GM11168 (cell line): Measurements from ENCODE around the gene CCL20.

Source experiments
- in situ Hi-C: fragments of 300-500 bp; cut with MboI; formaldehyde crosslinking; loops from one replicate; pipeline ENCODE4 v1.12.0; 2022; ENCODE audit warnings: low sequenced_read_pairs; ENCODE audit not compliant: unreplicated experiment

Gene CCL20, protein sequence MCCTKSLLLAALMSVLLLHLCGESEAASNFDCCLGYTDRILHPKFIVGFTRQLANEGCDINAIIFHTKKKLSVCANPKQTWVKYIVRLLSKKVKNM

DNA sequence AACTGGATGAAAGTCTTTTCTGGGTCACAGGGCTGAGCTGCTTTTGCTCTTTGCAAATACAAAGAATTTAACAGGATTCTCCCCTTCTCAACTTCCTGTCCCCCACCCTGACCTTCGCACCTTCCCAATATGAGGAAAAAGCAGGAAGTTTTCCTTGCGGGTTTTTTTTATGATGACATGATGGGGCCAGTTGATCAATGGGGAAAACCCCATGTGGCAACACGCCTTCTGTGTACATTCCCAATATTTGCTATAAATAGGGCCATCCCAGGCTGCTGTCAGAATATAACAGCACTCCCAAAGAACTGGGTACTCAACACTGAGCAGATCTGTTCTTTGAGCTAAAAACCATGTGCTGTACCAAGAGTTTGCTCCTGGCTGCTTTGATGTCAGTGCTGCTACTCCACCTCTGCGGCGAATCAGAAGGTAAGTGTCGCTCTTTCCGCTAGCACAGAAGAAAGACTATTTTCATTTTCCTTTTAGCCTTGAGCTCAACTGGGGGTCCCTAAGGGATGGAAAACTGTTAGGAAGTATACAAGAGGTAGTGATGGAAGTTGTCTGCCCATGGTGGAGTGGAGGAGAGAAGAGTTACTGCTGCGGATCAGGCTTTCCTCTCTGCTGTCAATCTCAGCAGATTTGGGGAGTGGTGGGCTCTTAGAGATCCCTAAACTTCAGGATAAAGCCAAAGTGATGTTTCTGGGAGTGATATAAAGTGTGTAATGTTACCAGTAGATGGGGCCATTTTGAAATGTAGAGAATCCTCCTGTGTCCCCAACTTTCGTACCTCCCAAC lies at the start of gene CCL20:
CCL20 (plus strand) TSS at position 281 of the 792 bp plus-strand sequence; CDS start at position 351, 70 bp downstream.
- in situ Hi-C loops, result no loop called here

DNA sequence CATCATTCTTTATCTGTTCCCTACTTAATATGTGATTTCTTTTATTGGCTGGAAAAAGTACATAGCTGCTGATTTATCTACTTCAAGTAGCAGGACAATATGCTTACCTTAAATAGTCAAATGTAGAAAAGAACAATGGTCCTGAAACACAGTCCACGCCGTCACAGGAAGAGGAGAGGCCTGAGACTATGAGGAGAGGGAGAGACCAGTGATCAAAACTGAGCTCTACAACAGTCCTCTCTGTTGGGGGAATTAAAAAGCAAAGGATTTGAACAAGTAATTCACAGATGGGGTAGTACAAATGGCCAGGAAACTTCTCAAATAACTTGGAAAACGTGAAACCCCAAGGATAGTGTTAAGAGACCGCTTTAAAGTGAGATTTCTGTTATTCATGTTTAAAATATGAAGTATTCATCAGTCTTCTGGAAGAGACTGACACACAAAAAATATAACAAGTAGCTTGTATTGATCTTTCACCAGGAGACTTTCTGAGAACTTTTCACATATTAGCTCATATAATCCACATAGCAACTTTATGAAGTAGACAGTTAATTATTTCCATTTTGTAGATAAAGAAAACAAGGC lies 47.8 kb upstream of the CCL20 start:
- in situ Hi-C loops, result loop anchor here (25.0 kb wide), 1 partner anchor 354 kb away; no protein-coding TSS in a partner anchor

DNA sequence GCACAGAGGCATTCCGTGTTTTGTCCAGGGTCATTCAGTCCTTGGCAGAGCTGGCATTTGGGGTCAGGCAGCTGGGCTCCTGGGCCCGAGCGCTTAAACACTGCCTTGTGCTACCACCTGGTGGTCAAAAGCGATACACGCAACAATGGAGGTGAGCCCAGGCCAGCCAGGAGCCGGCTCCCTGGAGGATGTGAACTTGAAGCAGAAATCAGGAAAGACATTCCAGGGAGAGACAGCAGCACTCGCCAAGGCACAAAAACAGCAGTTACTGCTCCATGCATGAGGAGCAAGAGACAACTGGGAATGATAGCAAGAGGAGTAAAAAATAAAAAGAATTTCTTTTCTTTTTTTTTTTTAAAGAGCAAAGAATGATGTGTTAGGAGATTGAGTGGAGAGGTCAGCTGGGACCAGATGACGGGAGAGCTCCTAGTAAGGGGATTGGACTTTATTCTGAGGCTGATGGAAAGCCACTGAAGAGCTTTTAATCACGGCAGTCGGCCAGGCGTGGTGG lies 47.2 kb upstream of the CCL20 start:
- in situ Hi-C loops, result loop anchor here (25.0 kb wide), 1 partner anchor 354 kb away; no protein-coding TSS in a partner anchor

DNA sequence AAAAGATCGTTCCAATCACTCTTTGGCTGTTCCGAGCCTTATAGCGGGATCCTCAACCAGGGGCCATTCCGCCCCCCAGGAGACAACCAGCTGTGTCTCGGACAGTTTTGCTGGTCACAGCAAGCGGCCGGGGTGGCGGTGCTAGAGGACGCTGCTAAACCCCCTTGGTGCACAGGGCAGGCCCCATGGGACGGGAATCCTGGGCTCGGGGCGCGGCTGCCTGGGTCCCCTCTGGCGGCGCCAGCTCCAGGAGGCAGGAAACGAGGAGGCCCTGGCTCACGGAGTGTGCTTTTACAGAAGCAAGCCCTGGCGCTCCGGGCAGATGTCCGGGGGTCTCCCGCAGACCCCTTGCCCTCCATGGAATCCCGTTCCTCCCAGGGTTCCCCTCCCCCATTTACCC lies 45.8 kb upstream of the CCL20 start:
- in situ Hi-C loops, result loop anchor here (25.0 kb wide), 1 partner anchor 356 kb away; no protein-coding TSS in a partner anchor

DNA sequence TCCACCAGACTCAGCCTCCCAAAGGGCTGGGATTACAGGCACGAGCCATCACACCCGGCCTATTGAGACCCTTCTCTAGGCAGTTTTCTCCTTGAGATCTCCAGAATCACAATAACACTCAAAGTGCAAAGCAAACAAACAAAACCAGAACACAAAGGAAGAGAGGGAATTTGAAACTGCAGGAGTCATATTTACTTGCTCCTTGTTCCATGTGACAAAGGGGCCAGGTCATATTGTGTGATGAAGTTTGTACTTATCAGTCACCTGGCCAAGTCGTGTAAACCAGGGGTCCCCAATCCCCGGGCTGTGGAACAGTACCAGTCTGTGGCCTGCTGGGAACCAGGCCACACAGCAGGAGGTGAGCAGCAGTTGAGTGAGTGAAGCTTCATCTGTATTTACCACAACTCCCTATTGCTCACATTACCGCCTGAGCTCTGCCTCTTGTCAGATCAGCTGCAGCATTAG lies 41.4 kb upstream of the CCL20 start:
- in situ Hi-C loops, result loop anchor here (25.0 kb wide), 1 partner anchor 360 kb away; no protein-coding TSS in a partner anchor

DNA sequence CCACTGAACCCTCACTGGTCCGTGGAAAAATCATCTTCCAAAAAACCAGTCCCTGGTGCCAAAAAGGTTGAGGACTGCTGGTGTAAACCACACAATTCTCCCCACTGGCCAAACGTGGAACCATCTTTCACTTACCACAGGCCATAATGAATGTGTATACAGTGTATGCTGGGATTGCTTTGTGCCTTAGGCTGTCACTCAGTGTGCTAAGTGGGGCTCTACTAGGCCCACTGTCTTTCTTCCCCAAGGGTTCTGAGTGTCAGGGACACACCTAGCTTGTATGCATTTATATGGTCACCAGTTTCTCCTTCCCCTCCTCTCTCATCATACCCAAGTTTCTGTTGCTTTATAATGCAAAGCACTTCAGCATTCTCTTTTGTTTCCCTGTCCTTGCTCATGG lies 40.7 kb upstream of the CCL20 start:
- in situ Hi-C loops, result loop anchor here (25.0 kb wide), 1 partner anchor 361 kb away; no protein-coding TSS in a partner anchor

DNA sequence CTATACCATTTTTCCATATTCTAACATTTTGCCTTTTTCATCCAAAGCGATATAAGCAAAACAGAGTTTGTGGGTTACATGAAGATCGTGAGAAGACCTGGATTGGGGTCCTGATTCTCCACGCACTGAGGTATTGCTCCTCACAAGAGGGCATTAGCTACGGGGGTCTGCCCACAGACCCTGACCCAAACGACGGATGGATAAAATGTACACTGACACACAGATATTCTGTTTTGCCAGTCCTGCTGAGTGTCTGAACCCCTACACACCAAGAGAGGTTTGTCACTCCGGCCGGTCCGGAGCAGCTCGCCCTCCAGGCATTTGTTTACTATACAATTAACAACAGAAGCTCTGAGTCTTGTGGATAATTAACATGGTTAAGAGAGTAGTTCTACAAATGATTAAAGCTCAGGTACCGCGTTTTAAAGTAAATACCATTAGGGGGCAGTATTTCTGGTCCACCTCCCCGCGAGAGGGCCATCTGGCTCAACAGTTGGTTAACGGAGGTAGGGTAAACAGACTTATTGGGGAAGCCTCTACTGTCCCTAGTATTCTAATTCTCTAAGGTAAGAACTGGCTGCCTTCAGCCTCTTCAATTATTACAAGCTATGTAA lies 39.5 kb upstream of the CCL20 start:
- in situ Hi-C loops, result loop anchor here (25.0 kb wide), 1 partner anchor 362 kb away; no protein-coding TSS in a partner anchor

DNA sequence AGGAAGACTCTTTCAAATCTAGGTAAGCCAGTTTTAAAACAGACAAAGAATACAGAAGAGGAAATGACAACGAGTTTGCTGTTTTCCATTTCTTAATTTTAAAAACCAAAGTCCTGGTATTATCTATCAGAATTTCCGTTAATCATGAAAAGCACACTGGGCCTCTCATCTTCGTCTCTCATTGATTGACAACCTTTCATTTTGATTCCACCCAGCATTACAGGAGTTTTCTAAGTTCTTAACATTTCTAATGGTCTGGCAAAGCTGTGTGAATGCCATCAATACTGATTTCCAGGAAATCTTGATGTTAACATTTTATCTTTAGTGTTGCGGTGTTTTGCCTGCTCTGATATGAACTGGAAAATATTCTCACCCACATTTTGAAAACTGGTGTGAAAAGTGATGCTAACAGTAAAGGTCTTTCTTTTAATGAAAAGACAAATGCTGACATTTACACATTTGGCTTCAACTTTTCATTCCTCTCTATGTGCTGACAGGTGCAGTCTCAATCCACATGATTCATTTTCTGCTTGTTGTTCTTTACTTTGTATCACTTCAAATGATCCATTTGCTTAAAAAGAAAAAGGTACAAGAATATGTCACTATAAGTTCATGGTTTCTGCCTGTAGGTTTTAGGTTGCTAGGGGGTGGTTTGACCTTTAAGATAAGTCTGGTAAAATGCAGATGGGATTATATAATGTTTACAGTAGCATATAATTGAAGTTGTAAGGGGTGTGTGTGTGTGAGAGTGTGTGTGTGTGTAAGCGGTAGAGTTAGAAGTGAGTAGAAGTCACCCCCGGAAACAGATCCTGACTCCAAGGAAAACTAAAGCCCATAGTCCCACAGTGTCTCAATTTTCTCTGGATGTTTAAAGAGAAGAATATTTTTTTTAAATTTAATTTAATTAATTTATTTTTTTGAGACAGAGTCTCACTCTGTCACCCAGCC lies 38.5 kb upstream of the CCL20 start:
- in situ Hi-C loops, result loop anchor here (25.0 kb wide), 1 partner anchor 363 kb away; no protein-coding TSS in a partner anchor

DNA sequence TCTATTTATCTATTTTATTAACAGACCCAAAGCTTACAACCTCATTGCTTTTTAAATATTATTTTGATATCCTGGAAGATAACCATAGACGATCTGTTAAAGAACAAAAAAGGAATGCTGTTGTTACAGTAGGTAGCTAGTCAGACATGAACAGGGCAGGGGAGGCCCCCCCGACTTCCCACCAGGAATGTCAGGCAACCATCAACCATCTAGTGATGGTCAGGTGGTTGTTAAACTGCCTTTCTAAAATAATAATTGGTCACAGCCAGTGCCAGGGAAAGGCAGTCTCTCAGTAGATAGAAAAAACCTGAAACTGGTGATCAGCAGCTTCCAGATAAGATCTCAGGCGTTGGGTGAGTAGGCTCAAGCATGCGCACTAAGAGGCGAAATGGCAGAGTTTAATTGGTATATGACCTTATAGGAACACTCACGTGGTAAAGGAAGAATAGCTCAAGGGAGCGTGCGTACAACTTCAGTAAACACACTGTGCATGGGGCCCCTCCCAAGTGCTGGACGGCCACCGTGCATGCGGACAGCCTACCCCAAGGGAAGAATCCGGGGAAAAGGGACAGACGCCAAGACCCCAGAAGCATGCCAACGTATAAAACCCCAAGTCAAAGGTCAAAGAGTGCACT lies 32.5 kb upstream of the CCL20 start:
- in situ Hi-C loops, result no loop called here

DNA sequence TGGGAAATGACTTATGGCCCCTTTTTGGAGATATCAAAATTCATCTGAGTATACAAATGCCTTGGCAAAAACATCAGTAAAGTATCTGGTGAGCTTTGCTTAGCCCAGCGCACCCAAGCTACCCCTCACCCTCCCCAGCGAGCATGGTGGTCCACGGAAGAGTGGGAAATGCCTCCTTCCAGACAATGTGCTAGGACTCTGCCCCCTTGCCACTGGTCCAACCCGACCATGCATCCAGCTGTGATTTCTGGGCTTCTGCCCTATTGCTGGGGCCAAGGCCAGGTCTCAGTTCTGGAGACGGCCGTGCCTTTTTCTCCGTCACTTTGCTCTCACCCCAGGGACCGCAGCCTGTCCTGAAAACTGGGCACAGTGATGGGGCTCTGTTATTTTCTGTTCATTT lies 31.8 kb upstream of the CCL20 start:
- in situ Hi-C loops, result no loop called here

DNA sequence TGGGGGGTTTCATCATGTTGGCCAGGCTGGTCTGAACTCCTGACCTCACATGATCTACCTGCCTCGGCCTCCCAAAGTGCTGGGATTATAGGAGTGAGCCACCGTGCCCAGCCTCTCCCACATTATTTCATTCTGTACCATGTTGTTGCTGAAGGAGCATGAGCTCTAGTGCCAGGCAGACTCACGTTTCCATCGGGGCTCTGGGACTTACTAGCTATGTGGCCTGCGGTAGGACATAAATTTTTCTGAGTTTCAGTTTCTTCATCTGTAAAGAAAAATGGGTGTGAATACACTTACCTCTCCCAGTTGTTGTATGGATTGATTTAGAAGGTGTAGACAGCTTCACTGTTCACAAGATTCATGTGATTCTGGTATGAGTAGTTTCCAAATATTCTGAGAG lies 30.8 kb upstream of the CCL20 start:
- in situ Hi-C loops, result no loop called here

DNA sequence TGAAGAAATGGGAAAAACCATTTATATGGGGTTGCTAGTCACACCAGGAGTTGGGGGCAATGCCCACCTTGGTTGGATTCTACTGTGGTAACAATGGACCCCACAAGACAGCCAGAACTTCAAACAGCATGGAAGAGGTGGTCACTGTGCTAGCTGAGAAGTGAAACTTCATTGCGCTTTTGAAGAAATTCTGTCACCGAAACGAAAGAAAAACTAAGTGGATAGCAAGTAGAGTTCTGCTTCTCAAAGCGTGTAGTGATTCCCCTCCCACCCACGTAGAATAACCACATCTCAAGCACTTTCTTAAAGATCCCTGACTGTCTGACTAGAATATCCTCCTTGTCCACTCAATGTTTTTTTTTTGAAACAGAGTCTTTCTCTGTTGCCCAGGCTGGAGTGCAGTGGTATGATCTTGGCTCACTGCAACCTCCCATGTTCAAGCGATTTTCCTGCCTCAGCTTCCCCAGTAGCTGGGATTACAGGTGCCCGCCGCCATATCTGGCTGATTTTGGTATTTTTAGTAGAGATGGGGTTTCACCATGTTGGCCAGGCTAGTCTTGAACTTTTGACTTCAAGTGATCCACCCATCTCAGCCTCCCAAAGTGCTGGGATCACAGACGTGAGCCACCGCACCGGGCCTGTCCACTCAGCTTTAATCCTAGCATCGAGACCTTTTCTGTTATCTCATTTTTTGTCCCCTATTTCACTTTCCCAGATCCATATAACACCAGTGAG lies 30.1 kb upstream of the CCL20 start:
- in situ Hi-C loops, result no loop called here

DNA sequence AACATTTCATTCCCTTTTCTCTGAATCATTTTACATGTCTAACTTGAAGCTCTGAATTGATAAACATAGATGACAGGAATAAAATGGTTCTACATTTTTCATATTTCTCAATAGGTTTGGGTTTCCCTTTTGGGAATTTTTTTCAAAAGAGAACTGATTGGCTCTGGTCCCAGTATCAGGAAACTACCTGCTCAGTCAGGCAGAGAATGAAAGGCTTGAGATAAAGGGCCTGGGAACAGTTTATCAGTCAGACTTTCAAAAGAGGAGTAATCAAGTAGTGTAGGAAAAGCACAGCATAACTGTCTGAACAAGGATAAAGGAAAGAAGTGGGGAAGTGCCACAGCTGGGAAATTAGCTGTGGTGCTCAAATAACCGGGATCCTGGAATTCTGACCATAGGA lies 28.3 kb upstream of the CCL20 start:
- in situ Hi-C loops, result no loop called here

DNA sequence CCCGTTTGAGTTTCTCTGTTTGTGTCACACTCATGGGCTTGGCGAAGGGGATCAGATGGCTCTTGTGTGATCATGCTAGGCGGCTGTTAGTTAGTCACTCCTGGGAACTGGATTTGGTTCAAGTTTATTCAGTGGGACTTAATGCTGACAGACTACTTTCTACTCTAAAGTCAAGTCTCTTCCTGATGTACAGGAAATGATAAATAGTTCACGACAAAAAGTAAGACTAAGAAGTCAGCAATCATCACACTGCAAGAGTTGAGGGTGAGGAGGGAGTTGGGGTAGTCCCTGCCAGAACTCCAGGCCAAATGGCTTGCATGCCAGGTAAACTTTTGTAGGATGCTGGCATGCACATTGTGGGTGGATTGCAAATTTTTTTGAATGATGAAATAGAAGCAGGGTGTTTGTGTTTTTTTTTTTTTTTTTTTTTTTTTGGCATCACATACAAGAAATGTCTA lies 25.1 kb upstream of the CCL20 start:
- in situ Hi-C loops, result no loop called here

DNA sequence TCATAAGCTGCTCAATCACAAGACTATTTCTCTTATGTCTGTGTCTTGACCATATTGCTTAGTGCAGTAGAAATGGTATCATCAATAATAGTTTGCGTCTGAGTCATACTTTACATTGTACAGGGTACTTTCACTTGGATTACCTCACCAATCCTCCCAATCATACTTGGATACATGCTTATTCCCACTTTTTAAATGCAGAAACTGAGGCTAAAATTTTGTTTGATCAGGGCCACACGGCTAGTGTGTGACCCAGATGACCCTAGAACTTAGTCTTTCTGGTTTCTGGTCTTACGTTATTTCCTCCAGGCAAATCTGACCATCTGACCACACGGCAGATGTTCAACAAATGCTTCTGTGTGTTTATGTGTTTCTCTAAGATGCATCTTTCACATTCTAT lies 23.8 kb upstream of the CCL20 start:
- in situ Hi-C loops, result no loop called here

DNA sequence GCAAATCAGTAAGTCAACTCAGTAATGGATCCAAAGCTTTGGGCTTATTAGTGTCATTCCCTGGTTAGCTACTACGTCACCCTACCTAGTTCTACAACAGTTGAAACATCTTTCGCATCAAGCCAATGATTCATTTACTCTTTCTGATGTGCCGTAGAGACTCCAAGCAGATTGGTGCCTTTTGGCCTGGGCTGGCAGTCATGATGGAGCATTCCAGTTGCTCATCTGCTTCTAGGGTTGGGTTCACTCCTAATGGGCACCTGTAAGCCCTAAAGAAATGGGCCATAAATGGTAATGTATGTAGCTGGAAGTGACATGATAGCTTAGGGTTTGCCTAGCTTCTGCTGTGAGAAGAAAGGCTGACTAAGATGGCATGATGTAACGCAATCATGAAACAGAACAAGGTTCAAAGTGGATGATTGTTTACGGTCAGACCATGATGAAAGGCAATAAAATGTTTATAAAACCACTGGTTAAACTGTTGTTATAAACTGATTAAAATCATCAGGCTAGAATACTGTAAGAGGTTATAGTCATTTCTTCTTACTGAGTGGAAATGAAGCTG lies 20.4 kb upstream of the CCL20 start:
- in situ Hi-C loops, result no loop called here

DNA sequence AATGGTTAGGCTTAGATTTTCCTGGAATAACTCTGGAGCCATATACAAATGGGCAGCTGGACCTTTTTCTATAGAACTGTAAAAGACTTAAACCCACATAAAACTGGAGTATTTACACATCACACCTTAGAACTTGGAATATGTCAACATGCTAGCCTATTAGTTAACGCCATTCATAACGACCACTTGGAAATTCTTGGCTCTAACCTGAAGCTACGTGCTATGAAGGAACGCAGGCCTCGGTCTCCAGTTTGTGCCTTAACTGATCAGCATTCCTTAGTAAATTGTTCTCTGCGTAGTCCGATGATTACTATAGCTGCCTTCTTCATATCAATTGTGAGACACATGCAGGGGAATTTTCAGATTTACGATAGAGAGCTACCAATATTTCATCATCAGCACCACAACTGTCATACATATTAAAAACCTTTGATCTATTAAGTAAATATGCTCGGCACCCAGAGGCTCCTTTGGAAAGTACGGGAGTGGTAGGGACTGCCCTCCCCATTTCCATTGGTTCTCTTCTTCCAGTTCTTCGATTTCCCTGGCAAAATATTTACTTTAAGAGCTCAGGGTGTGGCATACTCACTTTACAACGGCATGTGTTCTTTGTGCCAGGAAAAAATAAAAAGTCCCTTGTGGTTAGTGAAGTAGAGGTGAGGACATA lies 17.5 kb upstream of the CCL20 start:
- in situ Hi-C loops, result no loop called here
